Progenitor cell of endocrine pancreas (in vitro differentiated cells): ENCODE results near the gene WNK2. TPM values are rescaled to one million over a fixed set of nuclear protein-coding genes. Genes with fewer than 3 reads are reported as not detected.
"Not testable (repeated sequence)": the region's sequence is repeated elsewhere in the genome, so short reads cannot be mapped to it uniquely, and the experiment has no call there.

Source experiments
- DNase-seq: peaks from one replicate; pipeline ENCODE4 v3.0.0; 2021; ENCODE audit warnings: low spot score; ENCODE audit not compliant: unreplicated experiment
- H3K27ac Mint-ChIP-seq: 2 replicates; pipeline ENCODE4 v1.8.0; 2021; ENCODE audit warnings: mild to moderate bottlenecking, moderate library complexity, mixed read lengths
- H3K27me3 Mint-ChIP-seq: 2 replicates; pipeline ENCODE4 v1.8.0; 2021; ENCODE audit warnings: mixed read lengths
- H3K36me3 Mint-ChIP-seq: 2 replicates; pipeline ENCODE4 v1.8.0; 2022; ENCODE audit warnings: mixed read lengths; ENCODE audit not compliant: insufficient read depth
- H3K4me1 Mint-ChIP-seq: 2 replicates; pipeline ENCODE4 v1.8.0; 2021; ENCODE audit warnings: low read depth, mixed read lengths
- H3K4me3 Mint-ChIP-seq: 2 replicates; pipeline ENCODE4 v1.8.0; 2021; ENCODE audit warnings: low read depth, mild to moderate bottlenecking, moderate library complexity, mixed read lengths
- H3K9me3 Mint-ChIP-seq: 2 replicates; pipeline ENCODE4 v1.8.0; 2021; ENCODE audit warnings: low read depth, mixed read lengths
- total RNA-seq: library from RNA; stranded (reverse); gene quantifications from 2 replicates; pipeline ENCODE4 v1.2.1, GENCODE V29; 2021
- TF ChIP-seq, protein P1 (sequence below): fragments of 200-600 bp; sonication (generic); IDR thresholded peaks from one replicate; pipeline ENCODE4 v1.5.0; 2021; ENCODE audit warnings: antibody characterized with exemption, mild to moderate bottlenecking; ENCODE audit not compliant: unreplicated experiment

The WNK2 gene
- total RNA-seq, 1 donor from 2014 or later = 345 TPM

DNA sequence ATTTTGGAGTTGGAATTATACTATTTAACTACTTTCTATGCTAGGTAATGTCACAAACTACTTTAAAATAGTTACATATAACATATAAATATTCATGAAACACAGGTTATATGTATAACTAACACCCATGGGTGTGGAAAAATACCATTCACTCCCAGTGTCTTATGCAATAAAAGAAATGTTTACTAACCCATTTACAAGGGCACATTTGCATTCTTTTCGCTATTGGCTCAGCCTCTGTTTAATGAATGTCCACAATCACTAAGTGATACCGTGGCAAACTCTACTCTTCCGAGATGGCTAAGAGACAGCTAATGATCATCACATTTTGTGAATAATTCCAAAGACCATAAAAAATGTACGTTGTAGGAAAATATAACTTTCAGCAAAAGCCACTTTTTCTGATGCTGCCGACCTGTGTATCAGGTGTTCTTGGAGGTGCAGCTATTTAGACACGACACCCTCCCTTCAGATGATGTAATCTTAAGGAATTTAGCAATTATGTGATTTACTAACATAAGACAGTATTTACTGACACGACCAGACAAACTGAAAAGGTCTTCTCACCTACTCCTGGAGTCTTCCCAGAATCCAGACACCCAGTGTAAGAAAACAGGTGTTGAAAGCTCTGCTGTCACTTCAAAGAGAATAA, 145.8 kb downstream of the WNK2 start:
- TF ChIP-seq, protein P1, sequence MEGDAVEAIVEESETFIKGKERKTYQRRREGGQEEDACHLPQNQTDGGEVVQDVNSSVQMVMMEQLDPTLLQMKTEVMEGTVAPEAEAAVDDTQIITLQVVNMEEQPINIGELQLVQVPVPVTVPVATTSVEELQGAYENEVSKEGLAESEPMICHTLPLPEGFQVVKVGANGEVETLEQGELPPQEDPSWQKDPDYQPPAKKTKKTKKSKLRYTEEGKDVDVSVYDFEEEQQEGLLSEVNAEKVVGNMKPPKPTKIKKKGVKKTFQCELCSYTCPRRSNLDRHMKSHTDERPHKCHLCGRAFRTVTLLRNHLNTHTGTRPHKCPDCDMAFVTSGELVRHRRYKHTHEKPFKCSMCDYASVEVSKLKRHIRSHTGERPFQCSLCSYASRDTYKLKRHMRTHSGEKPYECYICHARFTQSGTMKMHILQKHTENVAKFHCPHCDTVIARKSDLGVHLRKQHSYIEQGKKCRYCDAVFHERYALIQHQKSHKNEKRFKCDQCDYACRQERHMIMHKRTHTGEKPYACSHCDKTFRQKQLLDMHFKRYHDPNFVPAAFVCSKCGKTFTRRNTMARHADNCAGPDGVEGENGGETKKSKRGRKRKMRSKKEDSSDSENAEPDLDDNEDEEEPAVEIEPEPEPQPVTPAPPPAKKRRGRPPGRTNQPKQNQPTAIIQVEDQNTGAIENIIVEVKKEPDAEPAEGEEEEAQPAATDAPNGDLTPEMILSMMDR = no peak
- H3K9me3 Mint-ChIP-seq = peaks cover 3% of the 10 kb centered on the region
- H3K27me3 Mint-ChIP-seq = peaks cover 2% of the 10 kb centered on the region
- H3K4me3 Mint-ChIP-seq = no peak overlapping the region
- no peaks in the 10 kb centered on the region for H3K4me1 Mint-ChIP-seq
- H3K36me3 Mint-ChIP-seq = no peaks in the 10 kb centered on the region
- DNase-seq = no peak
- H3K27ac Mint-ChIP-seq = no peak overlapping the region

DNA sequence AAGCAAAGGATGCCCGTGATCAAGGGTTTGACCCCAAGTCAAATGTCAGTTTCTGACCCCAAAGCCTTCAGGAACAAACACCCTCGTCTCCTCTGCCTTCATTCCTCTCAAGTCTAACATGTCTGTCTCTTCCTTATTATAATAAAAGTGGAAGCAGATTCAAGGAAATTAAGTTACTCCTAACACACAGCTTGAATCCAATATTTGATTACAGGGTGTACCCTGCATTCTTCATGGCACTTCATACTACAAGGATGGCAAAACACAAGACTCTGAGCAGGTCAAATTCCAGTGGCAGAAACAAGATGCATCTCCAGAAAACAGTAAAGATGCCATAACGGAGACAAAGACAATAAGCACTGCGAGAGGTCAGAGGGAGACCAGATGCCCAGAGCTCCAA, 148.4 kb downstream of the WNK2 start:
- Mint-ChIP-seq H3K9me3 (peaks cover 6% of the 10 kb centered on the region), H3K4me3 (no peak overlapping the region), H3K27ac (no peak overlapping the region), H3K27me3 (peaks cover 2% of the 10 kb centered on the region), H3K4me1 (no peaks in the 10 kb centered on the region), H3K36me3 (no peaks in the 10 kb centered on the region)
- DNase-seq = no peak
- TF ChIP-seq, protein P1 = no peak

DNA sequence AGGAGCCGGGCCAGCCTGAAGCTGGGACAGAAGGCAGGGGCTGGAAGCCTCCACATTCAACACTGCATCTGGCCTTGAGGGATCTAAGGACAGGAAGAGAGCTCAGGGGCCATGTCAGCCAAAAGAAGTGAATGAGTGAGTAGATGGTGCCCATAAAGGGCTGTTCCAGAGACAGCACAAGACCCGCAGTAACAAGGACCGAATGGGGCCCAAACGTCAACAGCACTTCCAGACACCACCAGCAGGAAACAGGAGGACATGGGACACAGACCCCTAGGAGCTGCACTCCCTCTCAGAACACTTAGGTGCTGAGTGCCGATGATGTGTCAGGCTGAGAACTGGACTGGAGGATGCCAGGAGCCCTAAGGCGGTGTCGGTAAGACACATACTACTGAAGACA, 152.8 kb downstream of the WNK2 start:
- Mint-ChIP-seq H3K27ac (no peak overlapping the region), H3K4me1 (no peaks in the 10 kb centered on the region), H3K9me3 (peaks cover 20% of the 10 kb centered on the region), H3K4me3 (no peak overlapping the region), H3K27me3 (peaks cover 9% of the 10 kb centered on the region), H3K36me3 (no peaks in the 10 kb centered on the region)
- TF ChIP-seq, protein P1 = no peak
- no peak for DNase-seq

DNA sequence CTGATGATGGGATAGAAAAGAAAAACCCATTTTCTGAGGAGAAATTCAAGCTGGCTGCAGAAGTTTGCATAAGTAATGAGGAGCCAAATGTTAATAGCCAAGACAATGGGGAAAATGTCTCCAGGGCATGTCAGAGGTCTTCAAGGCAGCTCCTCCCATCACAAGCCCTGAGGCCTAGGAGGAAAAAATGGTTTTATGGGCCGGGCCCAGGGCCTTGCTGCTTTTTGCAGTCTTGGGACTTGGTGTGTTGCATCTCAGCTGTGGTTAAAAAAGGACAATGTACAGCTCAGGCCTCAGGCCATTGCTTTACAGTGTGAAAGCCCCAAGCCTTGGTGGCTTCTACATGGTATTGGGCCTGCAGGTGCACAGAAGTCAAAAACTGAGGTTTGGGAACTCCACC, 154.3 kb downstream of the WNK2 start:
- H3K36me3 Mint-ChIP-seq, H3K4me3 Mint-ChIP-seq: not testable (repeated sequence)
- H3K9me3 Mint-ChIP-seq = peaks cover 20% of the 10 kb centered on the region

DNA sequence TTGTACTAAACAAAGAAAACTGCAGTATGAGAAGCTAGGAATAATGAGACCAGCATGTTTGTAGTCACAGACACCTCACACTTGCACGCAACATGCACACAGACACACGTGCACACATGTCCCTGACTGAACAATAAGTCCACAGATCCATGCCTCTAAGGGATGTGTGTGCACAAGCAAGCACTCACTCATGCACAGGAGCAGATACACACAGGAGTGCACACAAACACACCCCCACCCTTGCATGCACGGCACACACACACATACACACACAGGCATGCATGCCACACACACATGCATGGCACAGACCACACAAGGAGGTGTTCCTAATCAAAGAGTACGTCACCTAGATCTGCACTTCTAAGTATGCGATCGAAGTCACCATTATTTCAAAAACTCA, 156.2 kb downstream of the WNK2 start:
- no peak for DNase-seq
- no peaks in the 10 kb centered on the region for H3K36me3 Mint-ChIP-seq

More for the DNA sequence above, 154.3 kb downstream of the WNK2 start:
- H3K27me3 Mint-ChIP-seq = peaks cover 19% of the 10 kb centered on the region
- not testable (repeated sequence) for DNase-seq, H3K4me1 Mint-ChIP-seq, H3K27ac Mint-ChIP-seq

DNA sequence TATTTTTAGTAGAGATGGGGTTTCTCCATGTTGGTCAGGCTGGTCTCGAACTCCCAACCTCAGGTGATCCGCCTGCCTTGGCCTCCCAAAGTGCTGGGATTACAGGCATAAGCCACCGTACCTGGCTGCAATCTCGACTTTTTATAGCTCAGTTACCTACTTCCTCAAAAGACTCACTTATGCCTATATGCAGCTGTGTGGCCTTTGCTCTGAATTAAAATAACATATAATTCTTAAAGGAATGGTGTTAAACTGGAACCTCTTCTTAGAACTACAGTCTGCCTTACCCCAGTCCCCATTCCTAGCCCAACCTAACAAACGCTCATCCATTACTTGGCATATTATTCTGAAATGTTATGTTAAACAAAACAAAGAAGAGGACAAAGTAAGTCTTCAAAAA, 157.9 kb downstream of the WNK2 start:
- peaks cover 54% of the 10 kb centered on the region for H3K27me3 Mint-ChIP-seq
- not testable (repeated sequence) for H3K4me1 Mint-ChIP-seq, DNase-seq, H3K4me3 Mint-ChIP-seq, H3K36me3 Mint-ChIP-seq, H3K27ac Mint-ChIP-seq
- H3K9me3 Mint-ChIP-seq = peaks cover 20% of the 10 kb centered on the region

More for the DNA sequence above, 156.2 kb downstream of the WNK2 start:
- peaks cover 20% of the 10 kb centered on the region for H3K9me3 Mint-ChIP-seq
- no peak overlapping the region for H3K4me3 Mint-ChIP-seq
- TF ChIP-seq, protein P1 = no peak
- no peak overlapping the region for H3K27ac Mint-ChIP-seq
- peaks cover 38% of the 10 kb centered on the region for H3K27me3 Mint-ChIP-seq
- H3K4me1 Mint-ChIP-seq = no peaks in the 10 kb centered on the region

DNA sequence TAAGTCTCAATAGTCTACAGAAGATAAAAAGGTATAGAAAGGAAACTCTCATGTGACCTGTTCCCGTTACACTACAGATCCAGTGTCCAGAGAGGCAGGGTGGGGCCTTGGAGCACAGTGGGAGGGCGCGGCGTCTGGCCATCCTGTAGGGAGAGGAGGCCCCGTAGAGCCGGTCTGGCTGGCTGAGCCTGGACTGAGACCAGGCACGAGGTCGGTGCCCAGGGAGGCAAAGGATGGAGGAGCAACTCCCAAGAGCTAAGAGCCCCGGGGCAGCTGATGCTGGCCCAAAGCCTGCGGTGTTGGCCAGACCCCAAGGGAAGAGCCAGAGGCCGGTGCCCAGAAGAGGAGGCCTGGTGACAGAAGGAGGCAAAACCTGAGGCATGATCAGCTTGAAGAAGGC, 158.5 kb downstream of the WNK2 start:
- peaks cover 60% of the 10 kb centered on the region for H3K27me3 Mint-ChIP-seq
- not testable (repeated sequence) for H3K4me1 Mint-ChIP-seq, H3K4me3 Mint-ChIP-seq, H3K36me3 Mint-ChIP-seq, DNase-seq, H3K27ac Mint-ChIP-seq
- H3K9me3 Mint-ChIP-seq = peaks cover 17% of the 10 kb centered on the region
